AG04449 (cell line): ENCODE data around the gene ARHGAP40.

Experiments used
- CTCF ChIA-PET: fragments of 350-600 bp; formaldehyde crosslinking; extraction: SDS; loops from one replicate; lab custom pipeline; 2021; ENCODE audit warnings: antibody characterized with exemption; lab: Yijun Ruan, JAX
- POLR2A ChIA-PET: fragments of 400-600, 350-600 bp; formaldehyde crosslinking; extraction: SDS; loops from one replicate; lab custom pipeline; 2020; ENCODE audit warnings: antibody characterized with exemption, inconsistent platforms; lab: Yijun Ruan, JAX
- DNase-seq: peaks from one replicate; pipeline ENCODE4 v3.0.0-alpha.2; 2010; ENCODE audit warnings: low read depth, low spot score
- H3K4me3 ChIP-seq: 2 replicates; pipeline ENCODE4 v1.5.1; 2011; ENCODE audit warnings: low read depth, mild to moderate bottlenecking, control low read depth, low read length
- CTCF ChIP-seq: IDR thresholded peaks from one replicate; pipeline ENCODE4 v1.5.1; 2011; ENCODE audit warnings: mild to moderate bottlenecking, moderate library complexity, low read length, control low read depth, inconsistent platforms; ENCODE audit not compliant: insufficient read depth; ENCODE audit errors: missing control alignments

ARHGAP40 gene

GRCh38 chr20:38644588-38645260 is 43.1 kb downstream of the ARHGAP40 start:
- POLR2A ChIA-PET = no interaction called here
- no peak for TF ChIP-seq CTCF
- CTCF ChIA-PET = interaction anchor here (1.0 to 7.8 kb wide), 12 partner anchors 8 to 249 kb away, joined by 3 to 164 read pairs (median 6); partner anchors contain the start of gene ACTR5
- no peak overlapping the region for H3K4me3 ChIP-seq
- no peak for DNase-seq

GRCh38 chr20:38645351-38645750 is 43.7 kb downstream of the ARHGAP40 start:
- no peak for TF ChIP-seq CTCF
- CTCF ChIA-PET = interaction anchor here (0.6 to 7.8 kb wide), 14 partner anchors 8 to 248 kb away, joined by 3 to 164 read pairs (median 5); partner anchors contain the start of gene ACTR5
- POLR2A ChIA-PET = no interaction called here
- no peak overlapping the region for H3K4me3 ChIP-seq
- DNase-seq = no peak

GRCh38 chr20:38645980-38646858 is 44.6 kb downstream of the ARHGAP40 start:
- DNase-seq = no peak
- peak; percentile 99 for TF ChIP-seq CTCF
- CTCF ChIA-PET = interaction anchor here (0.6 to 7.8 kb wide), 21 partner anchors 9 to 402 kb away, joined by 3 to 164 read pairs (median 5); partner anchors contain the start of gene ACTR5
- POLR2A ChIA-PET = no interaction called here
- H3K4me3 ChIP-seq = peak overlapping the region; percentile 32; the same call in 1 of the 2 replicates

- DNase-seq = no peak
- peak; percentile 57 for TF ChIP-seq CTCF
- ChIA-PET CTCF (interaction anchor here (0.7 to 7.8 kb wide), 10 partner anchors 9 to 399 kb away, joined by 3 to 164 read pairs (median 5); partner anchors contain the start of gene ACTR5), POLR2A (no interaction called here)
- H3K4me3 ChIP-seq = no peak overlapping the region
Measured at GRCh38 chr20:38649275-38649891, 47.8 kb downstream of the ARHGAP40 start.

- no peak overlapping the region for H3K4me3 ChIP-seq
- DNase-seq = no peak
- no peak for TF ChIP-seq CTCF
- ChIA-PET CTCF (interaction anchor here (0.7 to 7.8 kb wide), 9 partner anchors 10 to 399 kb away, joined by 3 to 164 read pairs (median 6); partner anchors contain the start of gene ACTR5), POLR2A (no interaction called here)
Measured at GRCh38 chr20:38650010-38650409, 48.4 kb downstream of the ARHGAP40 start.
